ENCODE data around the gene DAZAP1.

GRCh38 chr19:1445932-1446712 is 38.7 kb downstream of the DAZAP1 start:
- TF ChIP-seq EZH2 (IDR thresholded peaks at IDR 0.05; ENCODE audit: insufficient read depth, poor library complexity, severe bottlenecking) = no peak
- no peak for TF ChIP-seq EZH2phosphoT487 (IDR thresholded peaks at IDR 0.05; ENCODE audit: insufficient read depth, low read depth)
